Measurements from ENCODE around the gene C19orf81.

Gene C19orf81

DNA sequence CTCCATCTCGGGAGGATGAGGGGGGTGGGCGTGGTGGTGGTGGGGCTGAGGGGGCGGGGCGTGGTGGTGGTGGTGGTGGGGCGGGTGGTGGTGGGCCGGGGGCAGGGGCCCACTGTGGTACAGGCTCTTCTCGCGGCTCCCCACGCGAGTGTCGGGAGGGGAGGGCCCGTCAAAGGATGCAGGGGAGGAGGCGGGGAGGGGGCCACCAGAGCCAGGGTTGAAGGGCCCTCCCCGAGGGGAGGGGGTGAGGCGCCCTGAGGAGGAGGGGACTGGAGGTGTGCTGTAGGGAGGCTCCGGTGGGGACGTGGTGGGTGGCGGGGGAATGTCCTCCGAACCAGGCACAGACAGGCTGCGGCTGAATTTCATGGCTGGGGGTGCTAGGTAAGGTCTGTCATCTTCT, 19.6 kb downstream of the C19orf81 start:
- TF ChIP-seq, protein P1, sequence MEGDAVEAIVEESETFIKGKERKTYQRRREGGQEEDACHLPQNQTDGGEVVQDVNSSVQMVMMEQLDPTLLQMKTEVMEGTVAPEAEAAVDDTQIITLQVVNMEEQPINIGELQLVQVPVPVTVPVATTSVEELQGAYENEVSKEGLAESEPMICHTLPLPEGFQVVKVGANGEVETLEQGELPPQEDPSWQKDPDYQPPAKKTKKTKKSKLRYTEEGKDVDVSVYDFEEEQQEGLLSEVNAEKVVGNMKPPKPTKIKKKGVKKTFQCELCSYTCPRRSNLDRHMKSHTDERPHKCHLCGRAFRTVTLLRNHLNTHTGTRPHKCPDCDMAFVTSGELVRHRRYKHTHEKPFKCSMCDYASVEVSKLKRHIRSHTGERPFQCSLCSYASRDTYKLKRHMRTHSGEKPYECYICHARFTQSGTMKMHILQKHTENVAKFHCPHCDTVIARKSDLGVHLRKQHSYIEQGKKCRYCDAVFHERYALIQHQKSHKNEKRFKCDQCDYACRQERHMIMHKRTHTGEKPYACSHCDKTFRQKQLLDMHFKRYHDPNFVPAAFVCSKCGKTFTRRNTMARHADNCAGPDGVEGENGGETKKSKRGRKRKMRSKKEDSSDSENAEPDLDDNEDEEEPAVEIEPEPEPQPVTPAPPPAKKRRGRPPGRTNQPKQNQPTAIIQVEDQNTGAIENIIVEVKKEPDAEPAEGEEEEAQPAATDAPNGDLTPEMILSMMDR (IDR thresholded peaks at IDR 0.05; ENCODE audit: extremely low read depth, missing control alignments), result no peak
- DNase-seq (ENCODE audit: low spot score), result no peak

- TF ChIP-seq, protein P1 (IDR thresholded peaks at IDR 0.05; ENCODE audit: extremely low read depth, missing control alignments), result peak; percentile 77
- peak; percentile 75 for DNase-seq (ENCODE audit: low spot score)
These were observed 20.3 kb downstream of the C19orf81 start for GRCh38 chr19:50669302-50670101.

GRCh38 chr19:50670102-50670380, 20.8 kb downstream of the C19orf81 start:
- TF ChIP-seq, protein P1 (IDR thresholded peaks at IDR 0.05; ENCODE audit: extremely low read depth, missing control alignments), result no peak

DNA sequence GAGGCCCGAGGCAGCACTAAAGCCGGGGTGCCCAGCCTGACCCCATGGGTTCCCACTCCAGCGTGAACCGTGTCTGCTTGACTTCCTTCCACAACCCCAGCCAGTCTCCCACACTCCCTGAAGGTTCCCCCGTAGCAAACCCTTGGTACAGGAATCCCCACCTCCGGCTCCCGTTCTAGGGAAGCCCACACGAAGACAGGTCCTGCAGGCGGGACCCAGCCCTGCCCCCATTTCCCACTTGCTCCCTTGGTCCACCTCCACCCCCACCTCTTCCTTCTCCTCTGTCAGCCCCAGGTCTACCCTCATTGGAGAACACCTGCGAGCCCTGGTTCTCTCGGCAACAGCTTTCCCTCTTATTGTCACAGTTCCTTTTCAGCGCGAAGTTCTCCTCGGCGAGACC, 23.9 kb downstream of the C19orf81 start:
- no peak for DNase-seq (ENCODE audit: low spot score)
- TF ChIP-seq, protein P1 (IDR thresholded peaks at IDR 0.05; ENCODE audit: extremely low read depth, missing control alignments), result no peak

More at GRCh38 chr19:50670102-50670380, 20.8 kb downstream of the C19orf81 start:
- no peak for DNase-seq (ENCODE audit: low spot score)

DNA sequence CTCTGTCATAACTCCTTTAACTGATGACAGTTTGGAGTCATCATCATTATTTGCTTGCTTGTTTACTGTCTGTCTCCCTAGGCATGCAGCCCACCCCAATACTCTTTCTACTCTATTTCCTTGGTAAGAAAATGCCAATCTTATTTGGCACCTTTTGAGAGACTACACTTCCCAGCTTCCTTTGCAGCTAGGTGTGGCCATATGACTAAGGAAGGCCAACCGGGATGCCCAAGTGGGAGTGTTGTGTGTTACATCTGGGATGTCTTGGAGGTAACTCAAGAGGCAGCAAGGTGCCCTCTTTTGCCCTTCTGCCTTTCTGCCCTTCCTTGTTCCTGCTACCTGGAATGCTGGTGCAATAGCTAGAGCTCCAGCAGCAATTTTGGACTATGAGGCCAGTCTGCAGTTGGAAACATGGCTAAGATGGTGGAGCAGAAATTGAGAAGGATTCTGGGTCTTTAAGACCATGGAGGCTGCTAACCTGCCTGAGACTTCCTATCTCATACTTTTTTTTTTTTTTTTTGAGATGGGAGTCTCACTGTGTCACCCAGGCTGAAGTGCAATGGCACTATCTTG, 27.5 kb downstream of the C19orf81 start:
- DNase-seq (ENCODE audit: low spot score), result no peak

DNA sequence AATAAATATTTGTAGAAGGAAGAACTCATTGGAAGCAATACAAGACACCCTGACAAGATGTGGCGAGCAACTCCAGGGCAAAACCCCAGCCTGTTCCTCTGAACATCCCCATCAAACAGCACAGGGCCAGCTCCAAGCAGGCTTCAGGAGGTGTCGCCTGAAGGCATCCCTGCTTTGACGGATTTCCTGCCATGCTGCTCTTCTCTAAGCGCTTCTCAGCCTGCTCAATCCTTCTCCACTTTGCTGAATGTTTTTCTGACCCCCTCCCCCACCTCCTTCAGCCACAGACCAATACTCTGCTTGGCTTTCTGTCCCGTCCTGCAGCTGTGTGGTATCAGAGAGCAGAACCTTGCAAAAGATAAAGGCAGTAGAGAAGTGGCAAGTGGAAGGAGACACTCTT, 28.4 kb downstream of the C19orf81 start:
- no peak for DNase-seq (ENCODE audit: low spot score)
- TF ChIP-seq, protein P1 (IDR thresholded peaks at IDR 0.05; ENCODE audit: extremely low read depth, missing control alignments), result no peak

More for the DNA sequence above, 27.5 kb downstream of the C19orf81 start:
- TF ChIP-seq, protein P1 (IDR thresholded peaks at IDR 0.05; ENCODE audit: extremely low read depth, missing control alignments), result no peak

DNA sequence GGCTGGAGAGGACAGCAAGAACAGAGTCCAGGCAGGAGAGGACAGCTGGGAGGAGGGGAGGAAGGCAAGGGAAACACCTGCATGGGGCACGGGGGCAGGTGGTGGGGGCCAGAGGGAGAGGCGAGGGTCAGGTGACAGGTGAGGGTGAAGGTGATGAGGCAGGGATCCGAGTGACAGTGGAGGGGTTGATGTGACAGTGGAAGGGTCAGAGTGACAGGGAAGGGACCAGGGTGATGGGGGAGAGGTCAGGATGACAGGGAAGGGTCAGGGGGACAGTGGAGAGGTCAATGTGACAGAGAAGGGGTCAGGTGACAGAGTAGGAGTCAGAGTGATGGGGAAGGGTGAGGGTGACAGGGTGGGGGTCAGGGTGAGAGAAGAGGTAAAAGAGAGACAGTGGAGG, 29.1 kb downstream of the C19orf81 start:
- TF ChIP-seq, protein P1 (IDR thresholded peaks at IDR 0.05; ENCODE audit: extremely low read depth, missing control alignments), result no peak
- DNase-seq (ENCODE audit: low spot score), result no peak
